HCT116 (cell line): ENCODE data around the gene SCG3. TPM values are rescaled to one million over a fixed set of nuclear protein-coding genes. Genes with fewer than 3 reads are reported as not detected.

Source experiments
- ATAC-seq: fragments of 200-7000 bp; cut with Tn5 transposase; 2 replicates; pipeline ENCODE4 v1.9.1; 2020; ENCODE audit warnings: mild to moderate bottlenecking, moderate library complexity
- BruUV-seq: library from RNA; stranded (reverse); fragments of 400-500 nt; replicated peaks from 2 replicates; lab custom pipeline; 2021; lab: Mats Ljungman, UMichigan
- CTCF ChIA-PET: fragments of 300-600 bp; sonication (Branson Sonifier 250); formaldehyde crosslinking; loops from one replicate; lab custom pipeline; 2021; ENCODE audit warnings: antibody characterized with exemption; lab: Charles Lee
- POLR2A ChIA-PET: fragments of 300-600, 350-600 bp; sonication (Branson Sonifier 250); formaldehyde crosslinking; loops from one replicate; lab custom pipeline; 2021; ENCODE audit warnings: antibody characterized with exemption; lab: Charles Lee
- RAD21 ChIA-PET, 2 experiments: fragments of 300-600 bp; sonication (Branson Sonifier 250); formaldehyde crosslinking; loops; one replicate each; lab custom pipeline; 2023; ENCODE audit warnings: low total read pairs in 2 of 2; ENCODE audit not compliant: uncharacterized antibody in 2 of 2, unreplicated experiment in 2 of 2, low non-redundant PET in 1 of 2; lab: Charles Lee
- DNase-seq: peaks from one replicate; pipeline ENCODE4 v3.0.0-alpha.2; 2010; ENCODE audit warnings: low read depth, low spot score
- H2AFZ ChIP-seq: fragments of 200-600 bp; shearing (Covaris generic), sonication (generic); 2 replicates; pipeline ENCODE4 v1.6.1; 2017; ENCODE audit warnings: low read depth, mixed run types, mixed read lengths, antibody characterized with exemption, low read length; ENCODE audit not compliant: poor library complexity, severe bottlenecking
- H3K27ac ChIP-seq: 2 replicates; pipeline ENCODE4 v1.5.1; 2012; ENCODE audit warnings: low read depth, low read length
- H3K27me3 ChIP-seq: fragments of 200-600 bp; sonication (generic); 2 replicates; pipeline ENCODE4 v1.6.1; 2016; ENCODE audit warnings: mixed run types, low read length, mixed read lengths; ENCODE audit not compliant: insufficient read depth
- H3K36me3 ChIP-seq, 2 experiments: fragments of 200-500 bp in 1 of 2; fragments of 200-600 bp in 1 of 2; sonication (Bioruptor generic) in 1 of 2; sonication (generic) in 1 of 2; 2 replicates each; pipeline versions ENCODE4 v1.5.1 to v1.6.1; 2014 to 2016; ENCODE audit warnings: low read length in 2 of 2, inconsistent platforms in 1 of 2, mixed read lengths in 1 of 2, mixed run types in 1 of 2; ENCODE audit not compliant: insufficient read depth in 2 of 2, control insufficient read depth in 1 of 2
- H3K4me1 ChIP-seq, 2 experiments: fragments of 200-600 bp in 1 of 2; sonication (generic) in 1 of 2; 2 replicates each; pipeline versions ENCODE4 v1.5.1 to v1.6.1; 2012 to 2017; ENCODE audit warnings: low read length in 2 of 2, inconsistent platforms in 1 of 2, mild to moderate bottlenecking in 1 of 2, mixed read lengths in 1 of 2, mixed run types in 1 of 2, moderate library complexity in 1 of 2; ENCODE audit not compliant: insufficient read depth in 2 of 2, control insufficient read depth in 1 of 2
- H3K4me2 ChIP-seq: fragments of 200-600 bp; sonication (generic); 2 replicates; pipeline ENCODE4 v1.6.1; 2017; ENCODE audit warnings: mixed run types, low read length, mixed read lengths
- H3K4me3 ChIP-seq, 2 experiments: fragments of 200-600 bp in 1 of 2; sonication (generic) in 1 of 2; replicated peaks in 1 of 2; 2 replicates each; pipeline ENCODE4 v1.5.1; 2011 to 2016; ENCODE audit warnings: low read length in 2 of 2, control low read depth in 1 of 2, low read depth in 1 of 2, mild to moderate bottlenecking in 1 of 2, mixed read lengths in 1 of 2, mixed run types in 1 of 2
- H3K79me2 ChIP-seq: fragments of 200-600 bp; sonication (generic); 2 replicates; pipeline ENCODE4 v1.6.1; 2017; ENCODE audit warnings: mild to moderate bottlenecking, mixed run types, low read length, moderate library complexity, mixed read lengths; ENCODE audit not compliant: insufficient read depth
- H3K9ac ChIP-seq: fragments of 200-600 bp; sonication (generic); 2 replicates; pipeline ENCODE4 v1.6.1; 2016; ENCODE audit warnings: low read length, mixed read lengths
- H3K9me2 ChIP-seq: fragments of 200-600 bp; sonication (generic), shearing (Covaris generic); 2 replicates; pipeline ENCODE4 v1.6.1; 2017; ENCODE audit warnings: mixed run types, mild to moderate bottlenecking, moderate library complexity; ENCODE audit not compliant: insufficient read depth
- H3K9me3 ChIP-seq, 2 experiments: fragments of 200-500 bp in 1 of 2; fragments of 200-600 bp in 1 of 2; sonication (Bioruptor generic) in 1 of 2; sonication (generic) in 1 of 2; 2 replicates each; pipeline ENCODE4 v1.6.1; 2014 to 2017; ENCODE audit warnings: low read length in 2 of 2, mixed read lengths in 2 of 2, inconsistent platforms in 1 of 2, low read depth in 1 of 2, mild to moderate bottlenecking in 1 of 2, mixed run types in 1 of 2, moderate library complexity in 1 of 2; ENCODE audit not compliant: control insufficient read depth in 1 of 2, insufficient read depth in 1 of 2
- H4K20me1 ChIP-seq: fragments of 200-600 bp; sonication (generic), shearing (Covaris generic); 2 replicates; pipeline ENCODE4 v1.6.1; 2017; ENCODE audit warnings: mixed run types, mild to moderate bottlenecking, moderate library complexity; ENCODE audit not compliant: insufficient read depth
- ATF3 ChIP-seq: IDR thresholded peaks from 2 replicates; pipeline ENCODE4 v1.6.1; 2012
- CBX3 ChIP-seq: IDR thresholded peaks from 2 replicates; pipeline ENCODE4 v1.6.1; 2012; ENCODE audit warnings: low read depth
- CTCF ChIP-seq, 3 experiments: fragments of 200-600 bp in 1 of 3; sonication (generic) in 1 of 3; IDR thresholded peaks in 2 of 3; conservative IDR thresholded peaks in 1 of 3; 2 replicates each; pipeline ENCODE4 v1.5.1; 2012 to 2017; ENCODE audit warnings: low read depth in 2 of 3, low read length in 2 of 3, antibody characterized with exemption in 1 of 3, borderline replicate concordance in 1 of 3, control low read depth in 1 of 3, mild to moderate bottlenecking in 1 of 3, mixed read lengths in 1 of 3, mixed run types in 1 of 3, moderate library complexity in 1 of 3; ENCODE audit not compliant: insufficient read depth in 1 of 3
- EGR1 ChIP-seq: IDR thresholded peaks from 2 replicates; pipeline ENCODE4 v1.6.1; 2012; ENCODE audit warnings: low read depth
- ELF1 ChIP-seq: IDR thresholded peaks from 2 replicates; pipeline ENCODE4 v1.6.1; 2012; ENCODE audit warnings: low read depth, borderline replicate concordance
- EZH2 ChIP-seq: fragments of 200-600 bp; sonication (generic); IDR thresholded peaks from 2 replicates; pipeline ENCODE4 v1.6.1; 2017; ENCODE audit warnings: antibody characterized with exemption, mixed run types
- EZH2phosphoT487 ChIP-seq: fragments of 200-600 bp; IDR thresholded peaks from 2 replicates; pipeline ENCODE4 v1.6.1; 2018; ENCODE audit warnings: antibody characterized with exemption, borderline replicate concordance
- FOSL1 ChIP-seq: IDR thresholded peaks from 2 replicates; pipeline ENCODE4 v1.6.1; 2012; ENCODE audit warnings: low read depth
- JUND ChIP-seq: IDR thresholded peaks from 2 replicates; pipeline ENCODE4 v1.6.1; 2012
- MAX ChIP-seq: IDR thresholded peaks from 2 replicates; pipeline ENCODE4 v1.6.1; 2012
- POLR2A ChIP-seq: IDR thresholded peaks from 2 replicates; pipeline ENCODE4 v1.7.0; 2011; ENCODE audit warnings: borderline replicate concordance; ENCODE audit not compliant: insufficient read depth, insufficient read length; ENCODE audit errors: extremely low read depth
- POLR2AphosphoS5 ChIP-seq: IDR thresholded peaks from 2 replicates; pipeline ENCODE4 v1.6.1; 2011; ENCODE audit warnings: mild to moderate bottlenecking, low read depth, low read length, moderate library complexity
- RAD21 ChIP-seq: IDR thresholded peaks from 2 replicates; pipeline ENCODE4 v1.6.1; 2012; ENCODE audit warnings: low read depth, mild to moderate bottlenecking
- SP1 ChIP-seq: IDR thresholded peaks from 2 replicates; pipeline ENCODE4 v1.6.1; 2012; ENCODE audit warnings: low read depth
- SRF ChIP-seq: IDR thresholded peaks from 2 replicates; pipeline ENCODE4 v1.6.1; 2012; ENCODE audit warnings: low read depth
- TCF7L2 ChIP-seq: IDR thresholded peaks from 2 replicates; pipeline ENCODE4 v1.7.0; 2011; ENCODE audit warnings: borderline replicate concordance, inconsistent platforms; ENCODE audit not compliant: insufficient read depth, insufficient read length; ENCODE audit errors: extremely low read depth
- YY1 ChIP-seq: IDR thresholded peaks from 2 replicates; pipeline ENCODE4 v1.6.1; 2011; ENCODE audit warnings: low read length, low read depth, moderate library complexity, mild to moderate bottlenecking; ENCODE audit not compliant: insufficient replicate concordance; ENCODE audit errors: extremely low read depth
- ZFX ChIP-seq: fragments of 450-650 bp; IDR thresholded peaks from 2 replicates; pipeline ENCODE4 v1.6.1; 2017
- ZNF274 ChIP-seq: fragments of 200-500 bp; sonication (Bioruptor generic); IDR thresholded peaks from 2 replicates; pipeline ENCODE4 v1.6.1; 2014; ENCODE audit warnings: mild to moderate bottlenecking, low read depth, low read length, inconsistent platforms
- intact Hi-C: fragments of 100-400 bp; cut with micrococcal nuclease; formaldehyde crosslinking; loops from 2 replicates; pipeline ENCODE4 v1.10.0; 2022
- total RNA-seq: library from RNA; stranded (reverse); gene quantifications from one replicate; pipeline ENCODE4 v1.2.1, GENCODE V29; 2021; ENCODE audit not compliant: unreplicated experiment
- TF ChIP-seq, protein P1 (sequence below): IDR thresholded peaks from 2 replicates; pipeline ENCODE4 v1.6.1; 2011; ENCODE audit warnings: mild to moderate bottlenecking, low read length, moderate library complexity; ENCODE audit not compliant: insufficient replicate concordance; ENCODE audit errors: extremely low read depth

SCG3 gene
- total RNA-seq, 1 experiment from 2014 or later: not detected

- H3K27me3 ChIP-seq: no peaks in the 10 kb centered on the region
- H4K20me1 ChIP-seq: no peaks in the 10 kb centered on the region
- 0 out of 4 replicates have a peak, but pooled peaks cover 0 to 2% of the 10 kb centered on the region in 2 experiments for H3K36me3 ChIP-seq
- H3K9me3 ChIP-seq: no peaks in the 10 kb centered on the region
- H3K9me2 ChIP-seq: no peaks in the 10 kb centered on the region
- CTCF ChIA-PET: no interaction called here
- intact Hi-C loops: no loop called here
- no peak overlapping the region for H3K4me3 ChIP-seq
- H3K9ac ChIP-seq: no peak overlapping the region
- H3K4me1 ChIP-seq: peaks cover 21 to 24% of the 10 kb centered on the region in 2 experiments
- no TSS peak for BruUV-seq
- H3K27ac ChIP-seq: peak overlapping the region; percentile 51; the same call in 1 of the 2 replicates
- DNase-seq: peak; percentile 85
- RAD21 ChIA-PET: interaction anchor here in 1 of 2 experiments (0.6 kb wide), 1 partner anchor 76 kb away, joined by 3 read pairs; no protein-coding TSS in a partner anchor
- ATAC-seq: peak; percentile 99
- H3K79me2 ChIP-seq: no peaks in the 10 kb centered on the region
- POLR2A ChIA-PET: no interaction called here
- no peak overlapping the region for H2AFZ ChIP-seq
- H3K4me2 ChIP-seq: peak overlapping the region; percentile 44
- TF ChIP-seq POLR2A (no peak), FOSL1 (peak; percentile 75), RAD21 (no peak), EZH2phosphoT487 (no peak), EGR1 (no peak), ATF3 (no peak; the same call in 1 of the 2 replicates), JUND (peak; percentile 83), SRF (no peak; the same call in 1 of the 2 replicates), CTCF (IDR thresholded peaks at IDR 0.05 in 2 of 3, conservative IDR thresholded peaks at IDR 0.05 in 1 of 3; ENCODE audit: borderline replicate concordance in 1 of 3, insufficient read depth in 1 of 3, low read depth in 2 of 3, low read length in 2 of 3) (no peak), MAX (0 out of 2 replicates have a peak, but pooled peaks have one; percentile 16), ELF1 (no peak), CBX3 (peak; percentile 46; the same call in 1 of the 2 replicates), YY1 (peak; percentile 25), SP1 (peak; percentile 23; the same call in 1 of the 2 replicates), ZNF274 (no peak), EZH2 (no peak), TCF7L2 (peak; percentile 54), ZFX (no peak), POLR2AphosphoS5 (0 out of 2 replicates have a peak, but pooled peaks have one; percentile 22)
- TF ChIP-seq, protein P1, sequence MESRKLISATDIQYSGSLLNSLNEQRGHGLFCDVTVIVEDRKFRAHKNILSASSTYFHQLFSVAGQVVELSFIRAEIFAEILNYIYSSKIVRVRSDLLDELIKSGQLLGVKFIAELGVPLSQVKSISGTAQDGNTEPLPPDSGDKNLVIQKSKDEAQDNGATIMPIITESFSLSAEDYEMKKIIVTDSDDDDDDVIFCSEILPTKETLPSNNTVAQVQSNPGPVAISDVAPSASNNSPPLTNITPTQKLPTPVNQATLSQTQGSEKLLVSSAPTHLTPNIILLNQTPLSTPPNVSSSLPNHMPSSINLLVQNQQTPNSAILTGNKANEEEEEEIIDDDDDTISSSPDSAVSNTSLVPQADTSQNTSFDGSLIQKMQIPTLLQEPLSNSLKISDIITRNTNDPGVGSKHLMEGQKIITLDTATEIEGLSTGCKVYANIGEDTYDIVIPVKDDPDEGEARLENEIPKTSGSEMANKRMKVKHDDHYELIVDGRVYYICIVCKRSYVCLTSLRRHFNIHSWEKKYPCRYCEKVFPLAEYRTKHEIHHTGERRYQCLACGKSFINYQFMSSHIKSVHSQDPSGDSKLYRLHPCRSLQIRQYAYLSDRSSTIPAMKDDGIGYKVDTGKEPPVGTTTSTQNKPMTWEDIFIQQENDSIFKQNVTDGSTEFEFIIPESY: no peak
Observed at GRCh38 chr15:51726302-51727073, 45.2 kb downstream of the SCG3 start.
